ENCODE measurements around the gene ATF2. TPM values are rescaled to one million over a fixed set of nuclear protein-coding genes. Genes with fewer than 3 reads are reported as not detected.

Gene ATF2
- polyA plus RNA-seq, 3 donors, result 17.4 to 24.0 (median 22.1) TPM

DNA sequence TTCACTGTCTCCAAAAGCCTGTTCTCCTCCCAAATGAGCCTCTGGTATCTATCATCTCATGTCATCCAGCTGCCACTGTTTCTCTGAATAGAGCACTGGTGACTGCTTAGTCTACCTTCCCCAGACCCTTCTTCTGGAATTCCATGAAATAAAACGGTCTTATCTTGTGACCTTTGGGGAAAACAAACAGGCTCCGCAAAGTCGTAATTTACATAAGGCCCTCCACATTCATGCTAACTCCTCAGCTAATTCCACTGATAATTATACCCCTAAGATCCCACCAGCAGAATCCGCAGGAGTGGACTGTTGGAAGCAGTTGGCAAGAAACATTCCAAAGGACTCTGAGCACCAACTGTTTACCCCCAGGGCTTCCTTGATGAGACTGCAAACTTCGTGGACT lies 129.0 kb downstream of the ATF2 start:
- DNase-seq, result no peak
- H4K20me1 ChIP-seq (ENCODE audit: insufficient read depth, low read length), result no peaks in the 10 kb centered on the region

DNA sequence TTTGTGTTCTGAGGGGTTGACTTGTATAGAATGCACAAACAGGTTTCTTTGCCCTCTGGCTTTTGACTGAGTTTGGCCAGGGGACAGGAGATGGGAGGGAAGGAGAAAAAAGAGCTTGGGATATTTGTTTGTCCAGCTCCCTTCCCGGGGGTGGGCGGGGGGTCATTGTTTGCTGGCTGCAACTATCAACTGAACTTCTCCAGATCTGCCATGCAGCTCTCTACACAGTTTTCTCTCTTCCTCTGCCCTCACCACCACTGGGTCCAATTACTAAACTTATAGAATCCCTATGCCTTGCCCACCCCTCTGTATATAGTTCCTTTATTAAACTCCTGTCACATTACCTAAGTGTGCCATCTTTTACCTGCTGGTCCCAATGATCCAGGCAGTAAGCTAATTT lies 130.1 kb downstream of the ATF2 start:
- 100% methylated on average over 2 of the region's 2 CpGs for WGBS (ENCODE audit: insufficient coverage)
- intact Hi-C loops (cut with micrococcal nuclease), result no loop called here
- no peak overlapping the region for H3K27ac Mint-ChIP-seq

More for the DNA sequence above, 129.0 kb downstream of the ATF2 start:
- H3K27ac Mint-ChIP-seq, result no peak overlapping the region
- 89% methylated on average over 5 of the region's 5 CpGs for WGBS (ENCODE audit: insufficient coverage)
- H3K27me3 ChIP-seq (ENCODE audit: control insufficient read depth in 2 of 2, insufficient read depth in 2 of 2, low read length in 2 of 2), result no peaks in the 10 kb centered on the region
- H3K27me3 Mint-ChIP-seq (ENCODE audit: low read depth in 3 of 3), result peaks cover 0 to 2% (median 0%) of the 10 kb centered on the region in 3 donors
- no peak overlapping the region for H3K4me2 ChIP-seq (replicated peaks; ENCODE audit: extremely low read depth, low read length, poor library complexity, severe bottlenecking)
- intact Hi-C loops (cut with micrococcal nuclease), result no loop called here
- H3K4me1 ChIP-seq (ENCODE audit: control insufficient read depth in 1 of 2, insufficient read depth in 2 of 2, low read length in 2 of 2), result peaks cover 15 to 18% of the 10 kb centered on the region in 2 donors
- H3K4me1 Mint-ChIP-seq, result peaks cover 17% of the 10 kb centered on the region
- TF ChIP-seq, protein P1, sequence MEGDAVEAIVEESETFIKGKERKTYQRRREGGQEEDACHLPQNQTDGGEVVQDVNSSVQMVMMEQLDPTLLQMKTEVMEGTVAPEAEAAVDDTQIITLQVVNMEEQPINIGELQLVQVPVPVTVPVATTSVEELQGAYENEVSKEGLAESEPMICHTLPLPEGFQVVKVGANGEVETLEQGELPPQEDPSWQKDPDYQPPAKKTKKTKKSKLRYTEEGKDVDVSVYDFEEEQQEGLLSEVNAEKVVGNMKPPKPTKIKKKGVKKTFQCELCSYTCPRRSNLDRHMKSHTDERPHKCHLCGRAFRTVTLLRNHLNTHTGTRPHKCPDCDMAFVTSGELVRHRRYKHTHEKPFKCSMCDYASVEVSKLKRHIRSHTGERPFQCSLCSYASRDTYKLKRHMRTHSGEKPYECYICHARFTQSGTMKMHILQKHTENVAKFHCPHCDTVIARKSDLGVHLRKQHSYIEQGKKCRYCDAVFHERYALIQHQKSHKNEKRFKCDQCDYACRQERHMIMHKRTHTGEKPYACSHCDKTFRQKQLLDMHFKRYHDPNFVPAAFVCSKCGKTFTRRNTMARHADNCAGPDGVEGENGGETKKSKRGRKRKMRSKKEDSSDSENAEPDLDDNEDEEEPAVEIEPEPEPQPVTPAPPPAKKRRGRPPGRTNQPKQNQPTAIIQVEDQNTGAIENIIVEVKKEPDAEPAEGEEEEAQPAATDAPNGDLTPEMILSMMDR (IDR thresholded peaks at IDR 0.05), result no peak
- H2AFZ ChIP-seq (ENCODE audit: insufficient read depth, low read depth, low read length, poor library complexity, severe bottlenecking), result no peak overlapping the region
- no peak overlapping the region for H3K4me3 Mint-ChIP-seq
- H3K4me3 ChIP-seq (replicated peaks in 1 of 3; ENCODE audit: low read depth in 2 of 3, low read length in 3 of 3), result no peak overlapping the region
- H3K27ac ChIP-seq (ENCODE audit: low read depth in 1 of 2, low read length in 2 of 2), result no peak overlapping the region
- H3K79me2 ChIP-seq (ENCODE audit: insufficient read depth, low read length), result no peaks in the 10 kb centered on the region
- H3K36me3 Mint-ChIP-seq, result no peaks in the 10 kb centered on the region
- peaks cover 0 to 4% (median 1%) of the 10 kb centered on the region in 7 donors for H3K9me3 Mint-ChIP-seq
- no peaks in the 10 kb centered on the region for H3K36me3 ChIP-seq (replicated peaks in 1 of 2; ENCODE audit: control insufficient read depth in 1 of 2, insufficient read depth in 2 of 2, low read length in 2 of 2)
- no peak overlapping the region for H3K9ac ChIP-seq (ENCODE audit: insufficient read depth, low read length, poor library complexity, severe bottlenecking)
- H3K9me3 ChIP-seq (replicated peaks in 1 of 2; ENCODE audit: control insufficient read depth in 1 of 2, insufficient read depth in 1 of 2, low read length in 2 of 2), result no peaks in the 10 kb centered on the region

More for the DNA sequence above, 130.1 kb downstream of the ATF2 start:
- peaks cover 17% of the 10 kb centered on the region for H3K4me1 Mint-ChIP-seq
- H3K9me3 ChIP-seq (replicated peaks in 1 of 2; ENCODE audit: control insufficient read depth in 1 of 2, insufficient read depth in 1 of 2, low read length in 2 of 2), result no peaks in the 10 kb centered on the region
- peaks cover 0 to 2% (median 0%) of the 10 kb centered on the region in 3 donors for H3K27me3 Mint-ChIP-seq (ENCODE audit: low read depth in 3 of 3)
- no peak overlapping the region for H2AFZ ChIP-seq (ENCODE audit: insufficient read depth, low read depth, low read length, poor library complexity, severe bottlenecking)
- no peak overlapping the region for H3K27ac ChIP-seq (ENCODE audit: low read depth in 1 of 2, low read length in 2 of 2)
- H4K20me1 ChIP-seq (ENCODE audit: insufficient read depth, low read length), result no peaks in the 10 kb centered on the region
- no peak for DNase-seq
- TF ChIP-seq, protein P1 (IDR thresholded peaks at IDR 0.05), result no peak
- no peaks in the 10 kb centered on the region for H3K27me3 ChIP-seq (ENCODE audit: control insufficient read depth in 2 of 2, insufficient read depth in 2 of 2, low read length in 2 of 2)
- H3K4me3 ChIP-seq (replicated peaks in 1 of 3; ENCODE audit: low read depth in 2 of 3, low read length in 3 of 3), result no peak overlapping the region
- H3K36me3 ChIP-seq (replicated peaks in 1 of 2; ENCODE audit: control insufficient read depth in 1 of 2, insufficient read depth in 2 of 2, low read length in 2 of 2), result no peaks in the 10 kb centered on the region
- no peaks in the 10 kb centered on the region for H3K36me3 Mint-ChIP-seq
- H3K79me2 ChIP-seq (ENCODE audit: insufficient read depth, low read length), result no peaks in the 10 kb centered on the region
- no peak overlapping the region for H3K4me3 Mint-ChIP-seq
- H3K9me3 Mint-ChIP-seq, result peaks cover 0 to 4% (median 0%) of the 10 kb centered on the region in 7 donors
- H3K9ac ChIP-seq (ENCODE audit: insufficient read depth, low read length, poor library complexity, severe bottlenecking), result no peak overlapping the region
- H3K4me2 ChIP-seq (replicated peaks; ENCODE audit: extremely low read depth, low read length, poor library complexity, severe bottlenecking), result no peak overlapping the region
- peaks cover 15 to 18% of the 10 kb centered on the region in 2 donors for H3K4me1 ChIP-seq (ENCODE audit: control insufficient read depth in 1 of 2, insufficient read depth in 2 of 2, low read length in 2 of 2)
